Stimulated activated CD4-positive, alpha-beta T cell treated with anti-CD3 and anti-CD28 coated beads, TNF-alpha, amount 100 ng/mL, for 4 hours (primary cell): ENCODE measurements around the gene CAPRIN2.

Source experiments
- DNase-seq, 3 experiments: peaks; one replicate each; pipeline ENCODE4 v3.0.0-alpha.2; 2020; ENCODE audit warnings: low read depth in 3 of 3

Gene CAPRIN2, protein sequence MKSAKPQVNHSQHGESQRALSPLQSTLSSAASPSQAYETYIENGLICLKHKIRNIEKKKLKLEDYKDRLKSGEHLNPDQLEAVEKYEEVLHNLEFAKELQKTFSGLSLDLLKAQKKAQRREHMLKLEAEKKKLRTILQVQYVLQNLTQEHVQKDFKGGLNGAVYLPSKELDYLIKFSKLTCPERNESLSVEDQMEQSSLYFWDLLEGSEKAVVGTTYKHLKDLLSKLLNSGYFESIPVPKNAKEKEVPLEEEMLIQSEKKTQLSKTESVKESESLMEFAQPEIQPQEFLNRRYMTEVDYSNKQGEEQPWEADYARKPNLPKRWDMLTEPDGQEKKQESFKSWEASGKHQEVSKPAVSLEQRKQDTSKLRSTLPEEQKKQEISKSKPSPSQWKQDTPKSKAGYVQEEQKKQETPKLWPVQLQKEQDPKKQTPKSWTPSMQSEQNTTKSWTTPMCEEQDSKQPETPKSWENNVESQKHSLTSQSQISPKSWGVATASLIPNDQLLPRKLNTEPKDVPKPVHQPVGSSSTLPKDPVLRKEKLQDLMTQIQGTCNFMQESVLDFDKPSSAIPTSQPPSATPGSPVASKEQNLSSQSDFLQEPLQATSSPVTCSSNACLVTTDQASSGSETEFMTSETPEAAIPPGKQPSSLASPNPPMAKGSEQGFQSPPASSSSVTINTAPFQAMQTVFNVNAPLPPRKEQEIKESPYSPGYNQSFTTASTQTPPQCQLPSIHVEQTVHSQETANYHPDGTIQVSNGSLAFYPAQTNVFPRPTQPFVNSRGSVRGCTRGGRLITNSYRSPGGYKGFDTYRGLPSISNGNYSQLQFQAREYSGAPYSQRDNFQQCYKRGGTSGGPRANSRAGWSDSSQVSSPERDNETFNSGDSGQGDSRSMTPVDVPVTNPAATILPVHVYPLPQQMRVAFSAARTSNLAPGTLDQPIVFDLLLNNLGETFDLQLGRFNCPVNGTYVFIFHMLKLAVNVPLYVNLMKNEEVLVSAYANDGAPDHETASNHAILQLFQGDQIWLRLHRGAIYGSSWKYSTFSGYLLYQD

DNA sequence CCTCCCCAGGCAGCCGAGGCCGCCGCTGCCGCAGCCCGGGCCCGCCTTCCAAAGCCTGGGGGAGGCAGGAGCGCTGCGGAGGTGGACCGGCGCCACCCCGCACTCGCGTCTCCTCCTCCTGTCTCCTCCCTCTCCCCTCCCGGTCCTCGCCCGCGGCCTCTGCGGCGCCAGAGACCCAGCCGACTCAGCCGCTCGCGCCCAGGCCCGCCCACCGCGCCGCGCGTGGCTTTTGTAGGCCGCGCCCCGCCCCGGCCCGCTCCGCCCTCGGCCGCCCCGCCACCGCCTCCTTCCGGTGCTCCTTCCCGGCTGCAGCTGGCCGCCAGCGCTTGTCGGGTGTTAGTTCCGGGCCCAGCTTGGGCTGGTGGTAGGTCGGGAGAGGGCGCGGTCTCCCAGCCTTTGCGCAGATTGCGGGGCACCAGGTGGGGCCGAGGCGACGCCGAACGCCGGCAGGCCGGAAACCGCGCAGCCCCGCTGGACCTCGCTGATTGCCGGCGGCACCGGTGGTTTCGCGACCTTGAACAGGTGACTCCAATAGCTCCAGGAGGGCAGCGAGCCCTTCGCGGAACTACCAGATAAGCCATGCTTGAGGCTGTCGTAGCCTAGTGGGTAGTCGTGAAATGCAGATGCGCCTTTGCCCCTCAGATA is at the start of gene CAPRIN2:
CAPRIN2 (minus strand) TSS at position 202 of the 645 bp plus-strand sequence. CDS start 1,431 bp downstream, outside the sequence.
- peak; percentile 88 to 94 (median 90) for DNase-seq

DNA sequence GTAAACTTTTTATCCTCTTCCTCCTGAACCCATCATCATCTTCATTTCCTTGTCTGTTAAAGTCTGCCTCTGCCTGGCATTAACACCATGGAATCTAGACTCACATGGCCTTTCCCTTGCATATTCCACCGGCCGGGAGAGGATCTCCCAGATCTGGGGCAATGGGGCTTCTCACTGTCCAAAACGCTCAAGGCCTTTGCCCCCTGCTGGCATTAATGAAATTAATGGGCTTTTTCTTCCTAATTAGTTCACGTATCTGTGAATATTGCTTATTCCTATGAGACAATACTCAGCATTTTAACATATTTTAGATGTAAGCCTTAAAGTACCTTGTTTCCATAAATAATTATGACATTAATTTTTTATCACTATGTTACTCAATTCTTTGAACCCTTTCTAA is 42.9 kb upstream of the CAPRIN2 start:
- DNase-seq, result no peak

DNA sequence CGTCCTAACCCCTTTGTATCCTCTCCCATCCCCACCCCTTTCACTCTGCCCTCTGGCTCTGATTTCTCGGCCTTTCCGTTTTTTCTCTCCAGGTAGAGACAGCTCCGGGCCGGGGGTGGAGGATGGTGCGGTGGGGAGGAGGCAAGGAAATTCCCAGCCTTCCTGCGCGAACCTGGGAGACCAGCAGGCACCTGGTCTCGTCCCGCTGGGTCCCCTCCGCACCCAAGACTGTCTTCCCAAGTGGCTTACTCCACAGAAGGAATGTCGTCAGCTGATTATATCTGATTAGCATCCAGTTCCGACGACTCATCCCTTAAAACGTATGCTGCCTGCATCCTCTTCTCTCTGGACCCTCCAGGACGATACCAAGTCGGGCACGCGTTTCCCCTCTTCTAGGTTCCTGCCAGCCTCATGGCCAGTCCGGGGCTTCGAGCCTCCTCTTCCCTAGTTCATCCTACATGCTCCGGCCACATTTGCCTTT is 42.2 kb upstream of the CAPRIN2 start:
- DNase-seq, result no peak

DNA sequence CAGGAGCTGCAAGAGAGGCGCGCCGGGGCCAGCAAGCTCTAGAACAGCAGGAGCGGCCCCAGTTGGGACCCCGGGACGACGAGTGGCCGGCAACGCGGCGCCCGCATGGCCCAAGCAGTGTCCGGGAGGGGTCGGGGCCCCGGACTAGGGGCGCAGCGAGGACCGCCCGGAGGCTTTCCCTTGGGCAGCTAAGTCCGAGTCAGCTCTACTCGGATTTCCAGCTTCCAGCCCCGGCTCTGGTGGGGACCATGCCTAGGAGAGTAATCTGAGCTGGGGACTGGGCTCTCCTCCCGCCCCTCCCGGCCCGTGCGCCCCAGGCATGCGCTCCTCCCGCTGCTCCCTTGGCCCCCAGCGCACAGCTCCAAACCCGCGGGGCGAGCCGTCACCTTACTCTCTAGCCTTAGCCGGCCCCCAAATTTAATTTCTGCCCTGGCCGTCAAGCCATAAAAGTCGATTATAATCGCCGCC is 41.6 kb upstream of the CAPRIN2 start:
- no peak for DNase-seq

DNA sequence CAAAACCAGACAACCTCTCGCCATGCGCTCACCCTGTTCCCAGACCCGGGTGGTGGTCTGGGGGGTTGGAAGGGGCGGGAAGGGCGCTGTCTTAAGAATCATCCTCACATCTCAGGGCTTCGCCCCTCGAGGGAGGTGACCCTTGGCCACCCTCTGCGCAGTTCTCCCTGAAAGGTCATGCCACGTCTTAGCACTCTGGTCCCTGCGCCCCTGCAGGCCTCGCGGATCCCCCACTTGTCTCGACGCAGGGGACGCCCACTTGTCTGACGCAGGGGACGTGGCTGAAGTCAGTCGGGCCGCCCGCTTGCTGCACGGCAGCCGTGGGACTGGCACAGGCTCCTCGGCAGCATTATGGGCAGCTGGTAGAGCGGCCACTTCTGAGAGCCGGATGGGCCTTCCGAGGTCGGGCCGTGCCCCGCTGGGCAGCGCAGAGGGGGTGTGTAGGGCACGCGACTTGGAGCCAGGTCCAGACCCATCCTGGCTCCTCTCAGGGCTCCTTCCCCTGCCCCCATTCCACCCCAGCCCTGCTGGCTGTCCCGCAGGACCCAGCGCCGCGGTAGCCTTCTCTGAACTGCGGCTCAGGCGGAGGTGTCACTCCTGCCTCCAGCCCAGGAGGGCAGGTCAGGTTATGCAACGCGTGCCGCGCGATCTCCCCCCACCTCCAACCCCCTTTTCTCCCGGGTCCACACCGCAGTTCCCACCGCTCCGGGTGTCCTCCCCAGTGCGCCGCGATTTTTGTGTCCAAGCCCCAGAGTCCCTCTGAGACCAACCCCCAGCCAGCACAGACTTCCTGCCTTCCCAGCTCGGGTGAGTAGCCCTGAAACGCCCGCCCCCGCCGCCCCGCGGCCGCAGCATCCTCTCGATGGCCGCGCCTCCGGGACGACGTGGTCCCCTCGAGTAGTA is 40.9 kb upstream of the CAPRIN2 start:
- no peak for DNase-seq

DNA sequence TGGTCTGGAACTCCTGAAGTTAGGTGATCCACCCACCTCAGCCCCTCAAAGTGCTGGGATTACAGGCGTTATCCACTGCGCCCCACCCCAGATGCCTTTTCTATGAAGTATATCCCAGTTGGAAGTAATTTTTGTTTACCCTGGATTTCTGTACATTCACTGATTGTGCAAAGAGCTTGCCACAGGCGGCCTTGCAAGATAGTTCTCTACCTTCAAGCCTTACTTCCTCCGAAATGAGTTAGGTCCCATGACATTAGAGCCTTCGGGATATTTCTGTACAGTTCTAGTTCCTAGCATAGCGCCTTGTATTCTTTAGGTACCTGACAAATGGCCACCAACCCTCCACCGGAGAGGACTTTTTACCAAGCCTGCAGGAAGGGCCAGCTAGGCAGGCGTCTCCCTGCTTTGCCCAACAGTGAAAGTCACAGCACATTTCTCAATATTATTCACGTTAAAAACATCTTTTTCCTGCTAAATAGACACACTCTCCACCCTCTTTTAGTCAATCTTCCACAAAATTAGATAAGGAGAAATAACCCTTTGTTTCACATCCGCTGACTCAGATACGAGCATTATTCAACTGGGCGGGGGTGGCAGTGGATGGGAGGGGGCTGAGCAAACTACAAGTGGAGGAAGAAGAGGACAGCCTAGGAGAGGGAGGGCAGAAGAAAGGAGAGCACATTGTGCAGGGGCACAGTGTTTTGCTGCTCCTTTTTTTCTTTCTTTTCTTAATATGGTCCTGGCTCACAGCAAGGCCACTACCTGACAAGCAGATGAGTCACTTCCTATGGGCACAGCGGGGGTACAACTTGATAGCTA is 40.0 kb upstream of the CAPRIN2 start:
- DNase-seq, result no peak

DNA sequence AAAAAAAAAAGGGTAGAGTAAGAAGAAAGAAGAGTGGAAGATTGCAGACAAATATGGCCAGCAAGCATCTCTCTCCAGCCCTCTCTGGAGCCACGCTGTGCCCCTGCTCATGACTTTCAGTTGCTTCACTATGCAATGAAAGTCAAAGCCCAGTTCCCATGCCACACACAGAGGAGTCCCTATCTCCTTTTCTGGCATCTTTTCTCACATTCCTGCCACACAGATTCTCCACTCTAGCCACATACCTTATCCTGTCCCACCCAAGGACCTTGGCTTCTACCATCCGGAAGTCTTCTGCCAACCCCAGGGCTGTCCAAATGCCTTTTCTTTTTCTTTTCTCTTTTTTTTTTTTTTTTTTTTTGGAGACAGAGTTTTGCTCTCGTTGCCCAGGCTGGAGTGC is 39.3 kb upstream of the CAPRIN2 start:
- DNase-seq, result no peak

DNA sequence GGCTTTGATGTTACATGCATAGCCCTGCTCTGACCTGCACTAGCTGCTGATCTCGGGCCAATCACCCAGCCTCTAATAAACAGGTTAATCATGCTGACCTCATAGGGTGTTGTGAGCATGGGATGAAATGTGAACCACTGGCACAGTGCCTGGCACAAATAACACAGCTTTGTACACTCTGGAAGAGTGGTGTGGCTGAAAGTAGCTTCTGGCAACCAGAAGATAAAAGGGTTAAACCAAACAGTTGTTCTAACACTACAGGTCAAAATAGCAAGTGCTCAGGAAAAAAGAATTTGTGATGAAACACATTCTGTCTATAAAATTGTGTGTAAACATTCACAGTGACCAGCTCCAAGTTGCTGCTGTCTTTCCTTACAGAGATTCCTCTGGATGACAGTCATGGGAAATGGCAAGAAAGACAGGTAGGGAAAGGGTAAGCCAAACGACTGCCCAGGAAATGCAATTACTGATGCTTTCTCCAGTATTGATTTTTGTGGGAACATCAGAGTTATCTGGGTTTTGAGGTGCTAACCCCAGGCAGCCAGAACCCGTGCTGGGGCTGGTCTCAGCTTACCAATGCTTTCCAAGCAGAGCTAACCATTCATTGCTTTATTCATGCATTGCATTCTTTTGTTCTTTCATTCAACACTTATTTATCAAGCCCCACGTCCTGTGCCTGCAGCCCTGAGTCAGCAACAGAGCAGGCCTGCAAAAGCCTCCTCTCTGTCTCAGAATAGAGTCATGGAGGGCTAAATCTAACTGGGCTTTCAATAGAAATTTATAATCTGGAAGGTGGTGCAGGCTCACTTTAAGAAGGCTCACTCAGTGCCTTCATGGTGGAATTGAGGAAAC is 38.1 kb upstream of the CAPRIN2 start:
- DNase-seq, result no peak

DNA sequence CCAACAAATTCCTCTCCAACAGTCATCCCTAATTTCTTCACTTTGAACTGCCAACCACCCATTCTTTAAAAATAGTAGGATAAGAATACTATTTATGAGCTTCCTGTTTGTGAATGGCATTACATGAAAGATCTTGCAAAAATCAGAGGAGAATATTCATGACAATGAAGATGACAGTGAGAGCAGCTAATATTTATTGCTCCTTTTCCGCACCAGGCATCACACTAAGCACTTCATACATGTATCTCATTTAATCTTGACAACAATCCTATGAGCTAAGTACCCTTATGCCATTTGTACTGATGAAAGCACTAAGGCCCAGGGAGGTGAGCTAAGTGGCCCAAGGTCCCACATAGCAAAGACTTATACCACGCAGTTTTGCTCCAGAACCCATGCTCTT is 37.3 kb upstream of the CAPRIN2 start:
- DNase-seq, result no peak

DNA sequence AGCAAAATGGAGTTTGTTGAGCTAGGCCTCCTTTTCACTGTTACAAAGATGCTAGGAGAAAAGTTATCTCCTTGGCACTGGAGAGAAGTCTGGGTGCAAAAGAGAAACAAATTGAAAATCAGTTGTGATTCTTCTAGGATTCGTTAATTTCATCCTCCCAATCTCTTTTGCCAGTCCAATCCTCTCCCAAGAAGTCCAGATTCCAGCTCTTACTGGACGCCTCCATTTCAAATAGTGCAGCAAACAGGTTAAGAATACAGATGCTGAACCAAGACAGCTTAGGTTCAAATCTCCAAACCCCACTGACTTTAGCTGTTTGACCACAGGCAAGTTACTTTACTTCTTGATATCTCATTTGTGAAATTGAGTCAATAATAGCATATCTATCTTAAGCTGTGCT is 34.0 kb upstream of the CAPRIN2 start:
- no peak for DNase-seq

DNA sequence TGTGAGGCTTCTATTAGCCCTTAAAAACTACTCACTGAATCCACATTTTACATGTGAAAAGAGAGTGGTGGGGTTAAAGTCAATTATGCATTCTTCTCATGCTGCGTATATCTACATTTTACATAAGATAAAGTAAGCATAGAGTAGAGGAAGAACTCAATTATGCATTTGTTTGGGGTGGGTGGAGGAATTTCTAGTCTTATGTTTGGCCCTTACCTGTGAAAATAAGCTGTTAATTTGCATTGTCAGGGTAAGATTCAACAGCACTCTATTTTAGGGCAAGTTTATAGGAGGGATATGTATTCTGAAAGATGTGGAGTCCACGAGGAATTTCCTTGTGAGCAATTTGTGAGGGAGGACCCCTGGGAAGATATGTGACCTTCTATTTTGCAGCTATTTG is 30.9 kb upstream of the CAPRIN2 start:
- DNase-seq, result no peak

DNA sequence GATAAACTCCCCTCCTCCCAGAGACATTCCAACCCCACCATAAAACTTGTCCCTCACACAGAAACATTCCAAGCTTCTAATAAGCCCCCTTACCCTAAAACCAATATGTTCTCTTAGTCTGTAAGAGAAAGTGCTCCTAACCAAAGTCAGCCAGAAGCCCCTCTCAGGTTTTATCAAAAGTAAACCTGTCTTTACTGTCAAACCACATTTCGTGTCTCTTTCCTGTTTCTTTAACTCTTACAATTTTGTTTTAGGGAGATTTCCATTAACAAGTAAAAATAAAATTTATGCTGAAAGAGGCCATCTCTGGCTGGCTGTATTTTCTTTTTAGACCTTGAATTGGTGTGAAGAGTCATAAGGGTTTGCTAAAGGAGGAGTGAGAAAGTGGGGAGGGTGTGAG is 29.8 kb upstream of the CAPRIN2 start:
- no peak for DNase-seq

DNA sequence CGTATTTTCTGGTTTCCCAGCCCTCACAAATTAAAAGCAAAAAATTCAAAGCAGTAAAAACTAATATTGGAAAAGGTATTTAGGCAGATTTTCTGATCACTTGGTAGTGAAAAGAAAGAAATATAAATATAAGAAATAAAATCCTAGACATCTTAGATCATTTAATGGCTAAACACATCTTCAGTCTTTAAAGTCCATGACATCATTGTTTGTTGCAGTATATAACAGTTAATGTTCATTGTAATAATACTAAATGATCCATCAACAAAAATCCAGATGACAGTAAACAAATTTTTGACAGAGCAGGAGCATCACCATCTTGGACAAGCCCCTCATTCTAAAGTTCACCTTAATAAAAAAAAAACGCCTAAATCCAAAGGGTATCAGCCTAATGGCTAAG is 29.2 kb upstream of the CAPRIN2 start:
- no peak for DNase-seq

DNA sequence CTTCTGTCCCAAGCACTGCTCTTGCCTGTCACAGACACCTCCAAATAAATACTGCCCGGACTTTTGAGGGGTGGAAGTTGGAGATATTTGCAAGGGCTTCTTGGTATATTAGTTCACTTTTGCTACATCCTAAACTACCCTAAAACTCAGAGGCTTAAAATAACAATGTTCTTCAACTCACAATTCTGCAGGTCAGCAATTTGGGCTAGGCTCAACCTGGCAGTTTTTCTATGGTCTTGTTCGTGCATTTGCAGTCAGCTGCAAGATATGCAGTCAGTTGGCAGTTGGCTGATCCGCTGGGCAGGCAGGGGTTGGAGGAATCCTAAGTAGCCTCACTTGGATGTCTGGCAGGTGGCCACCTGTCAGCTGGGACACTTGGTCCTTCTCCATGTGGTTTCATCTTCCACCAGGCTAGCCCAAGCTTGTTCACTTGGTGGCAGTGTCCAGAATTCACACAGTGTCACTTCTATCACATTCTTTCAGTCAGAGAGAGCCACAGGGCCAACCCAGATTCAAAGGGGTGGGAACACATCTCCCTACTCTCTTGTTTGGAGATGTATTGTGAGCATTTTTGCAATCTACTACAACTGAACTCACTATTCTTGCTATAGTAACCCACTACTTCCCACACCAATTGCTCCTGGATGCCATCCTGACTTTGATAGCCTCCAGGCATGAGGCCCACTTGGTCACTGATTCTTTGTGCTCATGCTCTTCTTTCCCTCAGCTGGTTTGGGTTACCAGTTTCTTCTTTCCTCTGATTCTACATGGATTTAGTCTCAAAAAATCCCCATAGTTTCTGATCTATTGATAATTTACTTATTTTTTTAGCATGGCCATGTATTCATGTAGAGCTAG is 27.8 kb upstream of the CAPRIN2 start:
- DNase-seq, result no peak

DNA sequence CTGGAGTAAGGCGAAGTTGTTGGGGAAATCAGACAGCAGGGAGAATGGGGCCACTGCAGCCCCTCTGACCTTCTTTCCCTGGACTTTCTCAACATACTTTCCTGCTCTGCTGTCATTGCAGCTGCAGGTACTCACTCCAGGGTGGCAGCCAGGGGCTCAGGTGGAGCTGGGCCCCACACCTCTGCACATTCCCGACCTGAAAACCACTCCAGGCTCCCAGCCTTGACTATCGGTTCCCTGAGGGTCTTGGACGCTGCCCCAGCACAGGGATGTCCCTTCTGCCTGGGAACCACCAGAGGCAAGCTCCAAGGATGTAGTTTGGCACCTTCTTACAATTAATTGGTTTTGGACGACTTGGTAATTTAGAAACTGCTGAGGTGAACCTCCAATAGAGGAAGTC is 24.8 kb upstream of the CAPRIN2 start:
- no peak for DNase-seq

DNA sequence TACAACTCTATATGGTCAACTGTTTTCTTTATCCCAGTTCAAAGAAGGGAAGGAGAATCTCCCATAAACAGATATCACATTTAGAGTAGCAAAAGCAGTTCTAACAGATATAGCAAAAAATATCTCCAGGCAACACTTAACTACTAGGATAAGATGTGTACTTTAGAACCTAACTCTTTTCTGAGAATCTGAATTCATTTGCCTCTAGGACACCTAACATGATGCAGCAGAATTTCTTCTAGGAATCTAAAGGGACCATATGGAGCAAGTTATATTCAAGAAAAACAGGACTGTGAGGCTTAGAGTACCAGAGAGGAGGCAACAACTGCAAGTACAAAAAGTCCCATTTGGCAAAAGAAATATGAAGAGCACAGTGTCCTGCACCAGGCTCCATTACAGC is 24.4 kb upstream of the CAPRIN2 start:
- DNase-seq, result no peak

DNA sequence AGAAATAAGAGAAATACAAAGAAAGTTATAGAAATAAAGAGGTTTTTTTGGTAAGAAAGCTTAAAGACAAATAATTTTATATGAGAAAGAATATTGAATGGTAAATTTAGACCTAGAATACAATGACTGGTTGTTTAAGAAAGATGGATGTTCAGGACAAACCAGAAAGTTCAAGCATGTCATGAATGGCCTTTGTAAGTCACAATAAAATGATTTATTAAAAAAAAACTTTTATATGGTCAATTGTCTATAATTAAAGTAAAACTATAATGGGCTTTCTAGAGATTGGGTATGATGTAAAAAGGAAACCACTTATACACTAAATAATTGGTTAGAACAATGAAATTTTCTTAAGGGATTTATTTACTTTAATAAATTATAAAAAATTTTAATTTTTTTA is 19.8 kb upstream of the CAPRIN2 start:
- DNase-seq, result no peak

DNA sequence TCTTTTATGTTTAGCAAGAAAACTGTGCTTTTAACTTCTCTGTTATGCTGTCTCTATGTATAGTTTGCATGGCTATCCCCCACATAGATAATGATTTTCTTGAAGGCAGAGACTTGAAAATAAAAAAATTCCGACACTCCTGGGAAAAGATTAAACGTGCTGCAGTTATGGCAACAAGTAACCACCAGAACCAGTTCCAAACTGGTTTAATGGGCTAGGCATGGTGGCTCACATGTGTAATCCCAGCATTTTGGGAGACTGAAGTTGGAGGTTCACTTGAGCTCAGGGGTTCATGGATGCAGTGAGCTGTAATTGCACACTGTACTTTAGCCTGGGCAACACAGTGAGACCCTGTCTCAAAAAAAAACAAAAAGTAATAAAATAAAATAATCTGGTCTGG is 15.1 kb upstream of the CAPRIN2 start:
- no peak for DNase-seq
